Activated CD4-positive, alpha-beta memory T cell treated with anti-CD3 and anti-CD28 coated beads for 36 hours (primary cell): ENCODE measurements around the gene PRCD. TPM values are rescaled to one million over a fixed set of nuclear protein-coding genes. Genes with fewer than 3 reads are reported as not detected.

Experiments used
- CTCF ChIA-PET: fragments of 350-600 bp; sonication (Branson Sonifier 250); formaldehyde crosslinking; loops from one replicate; lab custom pipeline; 2021; ENCODE audit warnings: antibody characterized with exemption, inconsistent platforms; lab: Charles Lee
- POLR2A ChIA-PET: fragments of 350-600 bp; sonication (Branson Sonifier 250); formaldehyde crosslinking; loops from one replicate; lab custom pipeline; 2021; ENCODE audit warnings: antibody characterized with exemption; lab: Charles Lee
- DNase-seq: peaks from one replicate; pipeline ENCODE4 v3.0.0-alpha.2; 2020
- H3K27ac Mint-ChIP-seq: one replicate; pipeline ENCODE4 v1.8.0; 2021; ENCODE audit warnings: mixed read lengths
- H3K27me3 Mint-ChIP-seq: one replicate; pipeline ENCODE4 v1.8.0; 2021; ENCODE audit warnings: mixed read lengths
- H3K36me3 Mint-ChIP-seq: one replicate; pipeline ENCODE4 v1.8.0; 2021; ENCODE audit warnings: mixed read lengths
- H3K4me1 Mint-ChIP-seq: one replicate; pipeline ENCODE4 v1.8.0; 2021; ENCODE audit warnings: low read depth, mixed read lengths
- H3K4me3 Mint-ChIP-seq: one replicate; pipeline ENCODE4 v1.8.0; 2021; ENCODE audit warnings: mild to moderate bottlenecking, mixed read lengths
- H3K9me3 Mint-ChIP-seq: one replicate; pipeline ENCODE4 v1.8.0; 2021; ENCODE audit warnings: mixed read lengths
- intact Hi-C: fragments of 100-400 bp; cut with micrococcal nuclease; formaldehyde crosslinking; loops from one replicate; pipeline ENCODE4 v1.15.1; 2023
- total RNA-seq, 2 experiments: library from RNA; stranded (reverse); gene quantifications; one replicate each; pipeline ENCODE4 v1.2.3, GENCODE V29; 2021

The PRCD gene
- not detected for total RNA-seq

DNA sequence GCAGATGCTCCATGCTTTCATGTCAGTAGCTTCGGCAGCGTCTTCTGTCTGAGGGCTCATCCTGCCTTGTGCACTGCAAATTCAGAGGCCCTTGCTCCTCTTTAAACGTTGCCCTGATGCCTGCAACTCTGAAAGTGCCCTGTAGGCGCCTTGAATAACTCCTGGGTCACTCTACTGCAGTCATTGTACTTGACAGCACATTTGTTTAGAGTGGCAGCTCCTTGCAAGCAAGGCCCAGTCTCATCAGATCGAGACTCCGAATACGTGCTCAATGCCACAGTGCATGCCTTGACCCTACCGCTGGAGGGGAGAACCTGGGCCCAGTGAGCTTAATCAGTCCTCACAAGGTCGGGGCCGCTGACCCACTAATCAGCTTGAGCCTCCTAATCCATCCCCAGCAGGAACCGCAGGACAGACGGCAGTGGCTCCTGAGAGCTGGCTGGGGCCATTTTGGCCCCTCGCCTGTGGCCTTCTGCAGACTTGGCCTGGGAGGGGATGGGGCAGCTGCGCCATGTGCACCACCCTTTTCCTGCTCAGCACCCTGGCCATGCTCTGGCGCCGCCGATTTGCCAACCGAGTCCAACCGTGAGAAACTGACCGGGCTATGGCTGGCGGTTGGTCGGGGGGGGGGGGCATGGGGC is at the start of gene PRCD:
PRCD (plus strand) TSS at position 414 of the 641 bp plus-strand sequence; CDS start at position 512, 98 bp downstream.
- DNase-seq: no peak
- POLR2A ChIA-PET: no interaction called here
- Mint-ChIP-seq H3K4me1 (no peaks in the 10 kb centered on the region), H3K27me3 (peaks cover 46% of the 10 kb centered on the region), H3K9me3 (no peaks in the 10 kb centered on the region), H3K27ac (no peak within 1 kb of the TSS), H3K36me3 (no peaks in the 10 kb centered on the region), H3K4me3 (no peak within 1 kb of the TSS)
- intact Hi-C loops: no loop called here
- CTCF ChIA-PET: interaction anchor here (1.1 to 1.9 kb wide), 4 partner anchors 9 to 84 kb away, joined by 3 to 9 read pairs (median 4); no protein-coding TSS in a partner anchor

- Mint-ChIP-seq H3K9me3 (no peaks in the 10 kb centered on the region), H3K36me3 (peaks cover 4% of the 10 kb centered on the region), H3K4me3 (no peak overlapping the region), H3K27ac (peak overlapping the region; percentile 32), H3K27me3 (no peaks in the 10 kb centered on the region), H3K4me1 (peaks cover 33% of the 10 kb centered on the region)
- POLR2A ChIA-PET: interaction anchor here (0.6 kb wide), 1 partner anchor 29 kb away, joined by 3 read pairs; no protein-coding TSS in a partner anchor
- no peak for DNase-seq
- CTCF ChIA-PET: interaction anchor here (3.4 kb wide), 1 partner anchor 23 kb away, joined by 13 read pairs; the partner anchor contains the start of gene AANAT
- intact Hi-C loops: no loop called here
Observed at GRCh38 chr17:76490112-76490710, 49.6 kb upstream of the PRCD start.

DNA sequence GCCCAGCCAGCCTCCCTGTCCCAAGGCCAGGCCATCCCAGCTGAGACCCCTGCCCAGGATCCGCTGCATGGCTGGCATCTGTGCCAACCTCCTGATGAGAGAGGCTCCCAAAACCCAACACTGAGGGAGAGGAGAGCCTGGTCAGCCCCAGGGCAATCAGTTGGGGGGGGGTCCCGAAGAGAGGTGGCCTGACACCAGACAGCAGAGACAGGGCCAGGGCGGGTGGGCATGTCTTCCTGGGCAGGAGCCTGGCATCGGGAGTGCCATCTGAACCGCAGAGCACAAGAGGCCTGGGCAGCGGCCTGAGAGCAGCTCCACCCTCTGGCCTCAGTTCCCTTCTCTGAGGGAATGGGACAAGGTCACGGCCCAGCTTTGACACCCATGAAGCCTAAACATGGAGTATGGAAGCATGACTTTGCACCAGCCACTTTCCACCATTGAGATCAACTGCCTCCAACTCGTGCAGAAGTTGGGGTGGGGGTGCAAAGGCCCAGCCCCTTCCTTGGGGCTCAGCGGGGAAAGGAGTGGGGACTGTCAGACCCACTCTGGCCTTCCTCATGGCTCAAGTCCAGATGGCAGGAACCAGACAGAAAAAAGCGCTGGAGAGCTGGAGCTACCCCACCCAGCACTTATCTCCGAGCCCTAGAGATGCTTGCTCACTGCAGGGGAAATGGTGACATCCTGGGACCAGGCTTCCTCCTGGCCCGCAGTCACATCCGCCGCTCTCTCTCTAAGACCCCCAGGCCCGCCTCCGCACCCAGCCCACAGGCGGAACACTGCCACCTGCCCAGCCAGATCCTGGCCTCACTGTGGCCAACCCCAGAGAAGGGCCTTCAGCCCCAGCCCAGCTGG is 48.3 kb upstream of the PRCD start:
- H3K27ac Mint-ChIP-seq: no peak overlapping the region
- H3K4me3 Mint-ChIP-seq: no peak overlapping the region
- POLR2A ChIA-PET: interaction anchor here (0.6 to 1.8 kb wide), 3 partner anchors 9 to 673 kb away, joined by 3 to 5 read pairs (median 5); no protein-coding TSS in a partner anchor
- intact Hi-C loops: no loop called here
- CTCF ChIA-PET: interaction anchor here (0.7 to 3.4 kb wide), 5 partner anchors 10 to 1378 kb away, joined by 3 to 13 read pairs (median 4); partner anchors contain the start of genes AANAT and RHBDF2
- DNase-seq: no peak
- peaks cover 36% of the 10 kb centered on the region for H3K4me1 Mint-ChIP-seq
- H3K9me3 Mint-ChIP-seq: no peaks in the 10 kb centered on the region
- H3K36me3 Mint-ChIP-seq: peaks cover 4% of the 10 kb centered on the region
- H3K27me3 Mint-ChIP-seq: no peaks in the 10 kb centered on the region

GRCh38 chr17:76492123-76492988 is 47.5 kb upstream of the PRCD start:
- peak; percentile 37 for DNase-seq
- Mint-ChIP-seq H3K36me3 (peaks cover 4% of the 10 kb centered on the region), H3K27me3 (no peaks in the 10 kb centered on the region), H3K9me3 (no peaks in the 10 kb centered on the region), H3K27ac (peak overlapping the region; percentile 79), H3K4me3 (peak overlapping the region; percentile 8), H3K4me1 (peaks cover 39% of the 10 kb centered on the region)
- ChIA-PET CTCF (interaction anchor here (0.7 to 3.4 kb wide), 11 partner anchors 9 to 1378 kb away, joined by 3 to 17 read pairs (median 5); partner anchors contain the start of genes AANAT and RHBDF2), POLR2A (interaction anchor here (0.9 to 1.8 kb wide), 5 partner anchors 8 to 42 kb away, joined by 3 to 5 read pairs (median 4); partner anchors contain the start of gene AANAT)
- intact Hi-C loops: no loop called here

DNA sequence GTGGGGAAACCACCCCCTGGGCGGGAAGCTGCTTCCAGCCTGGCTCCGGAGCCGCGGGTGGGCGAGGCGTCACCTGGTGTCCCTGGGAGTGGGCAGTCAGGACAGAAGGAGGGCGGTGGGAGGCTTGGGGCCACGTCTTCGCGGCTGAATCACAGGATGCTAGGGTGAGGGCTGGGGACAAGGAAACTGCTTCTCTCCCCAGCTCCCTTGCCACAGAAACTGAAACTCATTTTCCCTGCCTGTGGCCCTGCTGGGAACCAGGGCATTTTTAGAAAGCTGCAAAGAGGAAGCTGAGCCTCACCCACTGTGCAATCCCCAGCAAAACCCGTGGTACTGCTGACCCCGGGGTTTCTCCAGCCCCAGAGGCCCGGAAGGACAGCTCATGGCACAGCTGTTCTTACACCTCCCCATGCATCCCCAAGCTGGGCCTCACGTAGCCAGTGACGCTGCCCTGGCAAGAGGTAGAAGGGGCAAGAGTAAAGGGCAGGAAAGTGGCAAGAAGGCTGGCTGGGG is 46.8 kb upstream of the PRCD start:
- no peaks in the 10 kb centered on the region for H3K9me3 Mint-ChIP-seq
- POLR2A ChIA-PET: interaction anchor here (0.7 to 1.8 kb wide), 7 partner anchors 10 to 140 kb away, joined by 3 to 5 read pairs (median 3); partner anchors contain the start of genes AANAT and PRPSAP1

DNA sequence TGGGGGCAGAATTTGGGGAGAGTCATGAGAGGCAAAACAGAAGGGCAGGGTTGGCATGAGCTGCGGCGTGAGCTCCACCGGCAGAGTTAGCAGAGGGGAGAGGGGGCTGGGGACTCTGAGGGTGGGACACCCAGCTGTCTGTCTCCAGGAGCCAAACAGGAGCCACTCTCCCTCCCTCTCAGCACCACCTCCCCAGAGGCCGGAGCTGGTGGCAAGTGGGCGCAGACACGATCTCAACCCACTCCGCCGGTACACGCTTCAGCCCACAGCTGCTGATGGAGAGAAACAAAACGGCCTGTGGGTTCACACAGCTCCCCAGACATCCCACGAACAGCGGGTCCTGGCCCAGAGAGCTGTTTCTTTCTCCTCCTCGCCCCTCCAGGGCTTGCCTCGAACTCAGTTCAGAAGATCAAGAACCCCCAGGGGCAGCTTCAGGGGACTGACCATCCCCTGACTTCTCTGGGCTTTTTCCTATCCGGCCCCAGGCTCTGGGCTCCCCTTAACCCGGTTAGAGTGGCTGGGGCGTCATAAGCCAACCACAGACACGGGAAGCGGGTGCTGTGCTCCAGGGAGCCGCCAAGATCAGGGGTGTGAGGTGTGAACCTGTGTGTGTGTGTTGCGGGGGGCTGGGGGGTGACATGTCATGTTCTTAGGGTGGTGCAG is 46.2 kb upstream of the PRCD start:
- Mint-ChIP-seq H3K27me3 (no peaks in the 10 kb centered on the region), H3K36me3 (no peaks in the 10 kb centered on the region), H3K4me1 (peaks cover 47% of the 10 kb centered on the region), H3K9me3 (no peaks in the 10 kb centered on the region), H3K27ac (peak overlapping the region; percentile 79), H3K4me3 (peak overlapping the region; percentile 35)
- DNase-seq: peak; percentile 42
- ChIA-PET POLR2A (interaction anchor here (0.7 to 1.8 kb wide), 8 partner anchors 10 to 140 kb away, joined by 3 to 5 read pairs (median 3); partner anchors contain the start of genes AANAT and PRPSAP1), CTCF (interaction anchor here (0.9 to 3.4 kb wide), 9 partner anchors 8 to 130 kb away, joined by 3 to 17 read pairs (median 6); partner anchors contain the start of genes AANAT and RHBDF2)
- intact Hi-C loops: no loop called here

More for the DNA sequence above, 46.8 kb upstream of the PRCD start:
- no peaks in the 10 kb centered on the region for H3K36me3 Mint-ChIP-seq
- H3K4me1 Mint-ChIP-seq: peaks cover 42% of the 10 kb centered on the region
- peak; percentile 83 for DNase-seq
- H3K4me3 Mint-ChIP-seq: peak overlapping the region; percentile 35
- CTCF ChIA-PET: interaction anchor here (0.9 to 3.4 kb wide), 10 partner anchors 9 to 131 kb away, joined by 3 to 17 read pairs (median 6); partner anchors contain the start of genes AANAT and RHBDF2
- intact Hi-C loops: no loop called here
- H3K27ac Mint-ChIP-seq: peak overlapping the region; percentile 79
- no peaks in the 10 kb centered on the region for H3K27me3 Mint-ChIP-seq

GRCh38 chr17:76495663-76496400 is 44.0 kb upstream of the PRCD start:
- Mint-ChIP-seq H3K4me1 (peaks cover 64% of the 10 kb centered on the region), H3K4me3 (no peak overlapping the region), H3K27ac (no peak overlapping the region), H3K9me3 (no peaks in the 10 kb centered on the region), H3K36me3 (no peaks in the 10 kb centered on the region), H3K27me3 (no peaks in the 10 kb centered on the region)
- ChIA-PET POLR2A (no interaction called here), CTCF (interaction anchor here (0.9 kb wide), 1 partner anchor 29 kb away, joined by 3 read pairs; no protein-coding TSS in a partner anchor)
- DNase-seq: no peak
- intact Hi-C loops: no loop called here

DNA sequence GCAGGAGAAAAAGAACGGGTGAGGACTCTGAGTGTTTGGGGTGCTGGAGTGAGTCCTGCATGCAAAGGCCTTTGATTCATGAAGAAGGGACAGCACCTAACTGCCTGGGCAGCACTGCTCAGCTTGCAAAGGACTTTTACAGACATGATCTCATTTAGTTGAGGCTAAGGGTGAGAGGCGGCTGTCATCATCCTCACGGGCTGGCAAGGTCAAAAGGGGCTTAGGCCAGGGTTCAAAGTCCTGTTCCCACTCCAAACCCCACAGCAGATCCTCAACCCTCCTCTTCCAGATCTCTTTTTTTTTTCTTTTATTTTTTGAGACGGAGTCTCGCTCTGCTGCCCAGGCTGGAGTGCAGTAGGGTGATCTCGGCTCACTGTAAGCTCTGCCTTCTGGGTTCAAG is 43.4 kb upstream of the PRCD start:
- Mint-ChIP-seq H3K4me1 (peaks cover 65% of the 10 kb centered on the region), H3K4me3 (no peak overlapping the region), H3K27ac (no peak overlapping the region), H3K9me3 (no peaks in the 10 kb centered on the region), H3K36me3 (no peaks in the 10 kb centered on the region), H3K27me3 (no peaks in the 10 kb centered on the region)
- no peak for DNase-seq
- intact Hi-C loops: no loop called here
- CTCF ChIA-PET: interaction anchor here (0.9 kb wide), 1 partner anchor 30 kb away, joined by 3 read pairs; no protein-coding TSS in a partner anchor
- POLR2A ChIA-PET: no interaction called here

DNA sequence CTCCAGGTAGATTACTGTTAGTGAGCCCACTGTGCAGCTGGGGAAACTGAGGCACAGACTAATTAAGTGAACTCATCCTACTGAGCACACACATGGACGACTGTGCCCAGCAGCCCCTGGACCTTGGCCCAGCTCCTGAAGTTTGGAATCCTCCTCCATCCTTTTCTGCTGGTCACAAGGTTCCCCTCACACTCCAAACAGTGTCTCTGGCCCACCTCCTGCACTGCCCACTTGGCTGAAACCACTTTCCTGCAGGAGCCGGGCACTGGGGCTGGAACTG is 42.2 kb upstream of the PRCD start:
- POLR2A ChIA-PET: no interaction called here
- no peak overlapping the region for H3K4me3 Mint-ChIP-seq

More for the DNA sequence above, 42.2 kb upstream of the PRCD start:
- no peaks in the 10 kb centered on the region for H3K27me3 Mint-ChIP-seq
- intact Hi-C loops: no loop called here
- H3K27ac Mint-ChIP-seq: no peak overlapping the region
- H3K9me3 Mint-ChIP-seq: no peaks in the 10 kb centered on the region
- no peak for DNase-seq
- H3K36me3 Mint-ChIP-seq: no peaks in the 10 kb centered on the region
- H3K4me1 Mint-ChIP-seq: peaks cover 62% of the 10 kb centered on the region
- CTCF ChIA-PET: interaction anchor here (0.9 to 2.6 kb wide), 2 partner anchors 31 to 89 kb away, joined by 3 to 11 read pairs; partner anchors contain the start of gene AANAT
